ENCODE results near the gene PRR29. TPM values are rescaled to one million over a fixed set of nuclear protein-coding genes. Genes with fewer than 3 reads are reported as not detected.

PRR29 gene
- total RNA-seq, 6 experiments from 2014 or later = 0.17 to 0.27 (median 0.19) TPM; not detected in 3

DNA sequence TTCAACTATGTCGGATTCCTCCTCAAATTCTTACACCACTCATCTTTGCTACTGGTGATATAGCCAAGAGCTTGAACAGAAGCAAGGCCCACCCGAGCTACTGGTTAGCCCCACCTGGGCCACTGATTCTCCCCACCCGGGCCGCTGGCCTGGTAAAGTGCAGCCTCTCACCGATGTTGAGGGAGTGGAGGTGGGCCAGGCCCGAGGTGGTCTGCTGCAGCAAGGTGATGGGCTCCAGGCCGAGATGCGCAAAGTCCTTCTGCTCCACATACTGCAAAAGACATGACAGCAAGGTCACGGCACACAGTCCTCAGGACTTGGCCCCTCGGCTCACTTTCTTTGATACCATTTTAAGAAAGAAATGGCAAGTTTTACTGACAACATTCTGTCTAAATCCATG lies 55.0 kb downstream of the PRR29 start:
- peaks cover 6% of the 10 kb centered on the region; the same call in 1 of the 2 replicates for H3K4me1 Mint-ChIP-seq (ENCODE audit: low read depth)
- peaks cover 20% of the 10 kb centered on the region for H3K36me3 Mint-ChIP-seq (ENCODE audit: low read depth)
- TF ChIP-seq, protein P1, sequence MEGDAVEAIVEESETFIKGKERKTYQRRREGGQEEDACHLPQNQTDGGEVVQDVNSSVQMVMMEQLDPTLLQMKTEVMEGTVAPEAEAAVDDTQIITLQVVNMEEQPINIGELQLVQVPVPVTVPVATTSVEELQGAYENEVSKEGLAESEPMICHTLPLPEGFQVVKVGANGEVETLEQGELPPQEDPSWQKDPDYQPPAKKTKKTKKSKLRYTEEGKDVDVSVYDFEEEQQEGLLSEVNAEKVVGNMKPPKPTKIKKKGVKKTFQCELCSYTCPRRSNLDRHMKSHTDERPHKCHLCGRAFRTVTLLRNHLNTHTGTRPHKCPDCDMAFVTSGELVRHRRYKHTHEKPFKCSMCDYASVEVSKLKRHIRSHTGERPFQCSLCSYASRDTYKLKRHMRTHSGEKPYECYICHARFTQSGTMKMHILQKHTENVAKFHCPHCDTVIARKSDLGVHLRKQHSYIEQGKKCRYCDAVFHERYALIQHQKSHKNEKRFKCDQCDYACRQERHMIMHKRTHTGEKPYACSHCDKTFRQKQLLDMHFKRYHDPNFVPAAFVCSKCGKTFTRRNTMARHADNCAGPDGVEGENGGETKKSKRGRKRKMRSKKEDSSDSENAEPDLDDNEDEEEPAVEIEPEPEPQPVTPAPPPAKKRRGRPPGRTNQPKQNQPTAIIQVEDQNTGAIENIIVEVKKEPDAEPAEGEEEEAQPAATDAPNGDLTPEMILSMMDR (IDR thresholded peaks at IDR 0.05) = no peak
- no peaks in the 10 kb centered on the region for H3K9me3 Mint-ChIP-seq
- no peak overlapping the region for H3K27ac Mint-ChIP-seq
- H3K4me3 Mint-ChIP-seq = no peak overlapping the region
- H3K27me3 Mint-ChIP-seq (ENCODE audit: insufficient read depth) = no peaks in the 10 kb centered on the region
- no peak for DNase-seq

Other genes with a start within 250 kb of the PRR29 start
- gene CCDC47, start 224.8 kb upstream of the PRR29 start, total RNA-seq (2021; fragmentation: NEBNext Ultra II Directional; extraction: Animal tissue kit (Norgen Biotek cat#: 25700)) = 10 to 100 TPM; 70.5 to 83.2 (median 74.8) TPM
- gene DDX42, start 224.2 kb upstream of the PRR29 start, total RNA-seq (2021; fragmentation: NEBNext Ultra II Directional; extraction: Animal tissue kit (Norgen Biotek cat#: 25700)) = 10 to 100 TPM; 76.2 to 88.4 (median 80.2) TPM
- gene PSMC5, start 170.9 kb upstream of the PRR29 start, total RNA-seq (2021; fragmentation: NEBNext Ultra II Directional; extraction: Animal tissue kit (Norgen Biotek cat#: 25700)) = 100 to 1,000 TPM; 156 to 206 (median 179) TPM
- gene FTSJ3, start 170.7 kb upstream of the PRR29 start, total RNA-seq (2021; fragmentation: NEBNext Ultra II Directional; extraction: Animal tissue kit (Norgen Biotek cat#: 25700)) = 10 to 100 TPM; 43.2 to 55.1 (median 47.5) TPM
- 10 to 100 TPM; 45.9 to 53.5 (median 48.7) TPM for gene SMARCD2, start 155.7 kb upstream of the PRR29 start, total RNA-seq (2021; fragmentation: NEBNext Ultra II Directional; extraction: Animal tissue kit (Norgen Biotek cat#: 25700))
- not detected for gene CSH2, start 124.7 kb upstream of the PRR29 start, total RNA-seq (2021; fragmentation: NEBNext Ultra II Directional; extraction: Animal tissue kit (Norgen Biotek cat#: 25700))
- not detected for gene GH2, start 116.4 kb upstream of the PRR29 start, total RNA-seq (2021; fragmentation: NEBNext Ultra II Directional; extraction: Animal tissue kit (Norgen Biotek cat#: 25700))
- gene CSH1, start 101.8 kb upstream of the PRR29 start, total RNA-seq (2021; fragmentation: NEBNext Ultra II Directional; extraction: Animal tissue kit (Norgen Biotek cat#: 25700)) = not detected
- gene CSHL1, start 87.1 kb upstream of the PRR29 start, total RNA-seq (2021; fragmentation: NEBNext Ultra II Directional; extraction: Animal tissue kit (Norgen Biotek cat#: 25700)) = not detected
- not detected for gene GH1, start 79.5 kb upstream of the PRR29 start, total RNA-seq (2021; fragmentation: NEBNext Ultra II Directional; extraction: Animal tissue kit (Norgen Biotek cat#: 25700))
- under 1 TPM in 5 of 6 experiments, not detected in 1; 0.26 to 0.76 (median 0.34) TPM for gene CD79B, start 66.0 kb upstream of the PRR29 start, total RNA-seq (2021; fragmentation: NEBNext Ultra II Directional; extraction: Animal tissue kit (Norgen Biotek cat#: 25700))
- not detected for gene SCN4A, start 25.4 kb upstream of the PRR29 start, total RNA-seq (2021; fragmentation: NEBNext Ultra II Directional; extraction: Animal tissue kit (Norgen Biotek cat#: 25700))
- 1 to 10 TPM in 4 of 6 experiments, under 1 TPM in 2; 0.91 to 2.5 (median 1.3) TPM for gene ICAM2, start 22.3 kb downstream of the PRR29 start, total RNA-seq (2021; fragmentation: NEBNext Ultra II Directional; extraction: Animal tissue kit (Norgen Biotek cat#: 25700))
- 10 to 100 TPM in 2 of 6 experiments, 1 to 10 TPM in 4; 6.8 to 12.8 (median 7.9) TPM for gene ERN1, start 131.8 kb downstream of the PRR29 start, total RNA-seq (2021; fragmentation: NEBNext Ultra II Directional; extraction: Animal tissue kit (Norgen Biotek cat#: 25700))